WTC11 (cell line): ENCODE data around the gene PKMYT1.

Experiments
- GABPB1 ChIP-seq: sonication (generic); formaldehyde crosslinking; IDR thresholded peaks from 2 replicates; pipeline ENCODE4 v1.8.1; 2023; ENCODE audit warnings: mild to moderate bottlenecking, missing genetic modification reagents
- IRF2 ChIP-seq: sonication (generic); formaldehyde crosslinking; IDR thresholded peaks from 2 replicates; pipeline ENCODE4 v1.8.0; 2022; ENCODE audit warnings: low read depth, missing genetic modification reagents, borderline replicate concordance
- JAZF1 ChIP-seq: fragments of 250-450 bp; sonication (Bioruptor Pico); IDR thresholded peaks from 2 replicates; pipeline ENCODE4 v1.9.0; 2021; ENCODE audit warnings: moderate library complexity, mild to moderate bottlenecking, inconsistent platforms
- NR3C1 ChIP-seq: sonication (generic); formaldehyde crosslinking; conservative IDR thresholded peaks from 2 replicates; pipeline ENCODE4 v1.8.1; 2023; ENCODE audit warnings: low read depth, mild to moderate bottlenecking, missing genetic modification reagents
- SP1 ChIP-seq: sonication (generic); formaldehyde crosslinking; conservative IDR thresholded peaks from 2 replicates; pipeline ENCODE4 v1.8.1; 2022; ENCODE audit warnings: missing genetic modification reagents
- TEAD1 ChIP-seq: sonication (generic); formaldehyde crosslinking; IDR thresholded peaks from 2 replicates; pipeline ENCODE4 v1.8.0; 2022; ENCODE audit warnings: mild to moderate bottlenecking, missing genetic modification reagents
- ZNF263 ChIP-seq: sonication (generic); formaldehyde crosslinking; IDR thresholded peaks from 2 replicates; pipeline ENCODE4 v1.8.1; 2022; ENCODE audit warnings: low read depth, mild to moderate bottlenecking, moderate library complexity, missing genetic modification reagents
- TF ChIP-seq, protein P1 (sequence below): fragments of 200-600 bp; IDR thresholded peaks from 2 replicates; pipeline ENCODE4 v1.8.0; 2022; ENCODE audit warnings: antibody characterized with exemption
- TF ChIP-seq, protein P2 (sequence below): sonication (generic); formaldehyde crosslinking; IDR thresholded peaks from 2 replicates; pipeline ENCODE4 v1.8.1; 2023; ENCODE audit warnings: mild to moderate bottlenecking, missing genetic modification reagents, moderate library complexity
- TF ChIP-seq, protein P3 (sequence below): sonication (generic); formaldehyde crosslinking; conservative IDR thresholded peaks from 2 replicates; pipeline ENCODE4 v1.8.1; 2022; ENCODE audit warnings: mild to moderate bottlenecking, missing genetic modification reagents
- TF ChIP-seq, protein P4 (sequence below): sonication (generic); formaldehyde crosslinking; IDR thresholded peaks from 2 replicates; pipeline ENCODE4 v1.8.0; 2022; ENCODE audit warnings: mild to moderate bottlenecking, missing genetic modification reagents

DNA sequence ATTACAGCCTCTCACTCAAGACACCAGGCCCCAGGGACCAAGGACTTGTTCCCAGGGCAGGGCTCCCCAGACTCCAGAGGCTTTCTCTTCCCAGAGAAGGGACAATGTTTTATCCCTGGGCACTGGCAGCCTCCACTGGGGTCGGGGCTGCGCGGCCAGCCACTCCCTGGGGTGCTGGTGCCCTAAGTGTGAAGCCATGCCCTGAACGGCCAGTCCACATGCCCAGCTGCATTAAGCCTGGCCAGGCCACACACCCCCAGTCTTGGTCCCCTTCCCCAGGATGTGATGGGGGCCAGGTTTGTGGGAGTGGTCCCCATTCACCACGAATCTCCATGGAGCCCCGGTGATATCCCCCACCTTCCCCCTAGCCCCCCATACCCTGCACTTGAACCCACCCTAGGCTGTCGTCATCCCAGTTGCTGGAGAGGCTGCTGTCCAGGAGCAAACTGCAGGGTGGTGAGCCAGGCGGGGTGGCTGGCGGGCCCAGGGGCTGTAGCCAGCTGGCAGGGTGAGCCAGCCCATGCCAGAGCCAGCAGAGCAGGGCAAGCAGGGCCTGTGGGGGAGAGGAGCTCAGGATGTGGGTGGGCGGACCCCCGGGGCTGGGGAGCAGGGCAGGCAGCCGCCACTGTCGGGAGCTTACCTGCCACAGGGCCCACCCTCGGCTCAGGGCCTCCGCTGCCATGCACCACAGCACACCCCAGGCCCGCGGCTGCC lies 6.5 kb downstream of the PKMYT1 start:
- TF ChIP-seq, protein P1, sequence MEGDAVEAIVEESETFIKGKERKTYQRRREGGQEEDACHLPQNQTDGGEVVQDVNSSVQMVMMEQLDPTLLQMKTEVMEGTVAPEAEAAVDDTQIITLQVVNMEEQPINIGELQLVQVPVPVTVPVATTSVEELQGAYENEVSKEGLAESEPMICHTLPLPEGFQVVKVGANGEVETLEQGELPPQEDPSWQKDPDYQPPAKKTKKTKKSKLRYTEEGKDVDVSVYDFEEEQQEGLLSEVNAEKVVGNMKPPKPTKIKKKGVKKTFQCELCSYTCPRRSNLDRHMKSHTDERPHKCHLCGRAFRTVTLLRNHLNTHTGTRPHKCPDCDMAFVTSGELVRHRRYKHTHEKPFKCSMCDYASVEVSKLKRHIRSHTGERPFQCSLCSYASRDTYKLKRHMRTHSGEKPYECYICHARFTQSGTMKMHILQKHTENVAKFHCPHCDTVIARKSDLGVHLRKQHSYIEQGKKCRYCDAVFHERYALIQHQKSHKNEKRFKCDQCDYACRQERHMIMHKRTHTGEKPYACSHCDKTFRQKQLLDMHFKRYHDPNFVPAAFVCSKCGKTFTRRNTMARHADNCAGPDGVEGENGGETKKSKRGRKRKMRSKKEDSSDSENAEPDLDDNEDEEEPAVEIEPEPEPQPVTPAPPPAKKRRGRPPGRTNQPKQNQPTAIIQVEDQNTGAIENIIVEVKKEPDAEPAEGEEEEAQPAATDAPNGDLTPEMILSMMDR = no peak
- TF ChIP-seq, protein P2, sequence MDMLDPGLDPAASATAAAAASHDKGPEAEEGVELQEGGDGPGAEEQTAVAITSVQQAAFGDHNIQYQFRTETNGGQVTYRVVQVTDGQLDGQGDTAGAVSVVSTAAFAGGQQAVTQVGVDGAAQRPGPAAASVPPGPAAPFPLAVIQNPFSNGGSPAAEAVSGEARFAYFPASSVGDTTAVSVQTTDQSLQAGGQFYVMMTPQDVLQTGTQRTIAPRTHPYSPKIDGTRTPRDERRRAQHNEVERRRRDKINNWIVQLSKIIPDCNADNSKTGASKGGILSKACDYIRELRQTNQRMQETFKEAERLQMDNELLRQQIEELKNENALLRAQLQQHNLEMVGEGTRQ (CRISPR knock-in tag) = no peak
- TF ChIP-seq JAZF1 (CRISPR knock-in tag) (no peak), TEAD1 (no peak), SP1 (CRISPR knock-in tag) (no peak), NR3C1 (no peak), IRF2 (CRISPR knock-in tag) (no peak), GABPB1 (CRISPR knock-in tag) (no peak), ZNF263 (CRISPR knock-in tag) (no peak)
- TF ChIP-seq, protein P3, sequence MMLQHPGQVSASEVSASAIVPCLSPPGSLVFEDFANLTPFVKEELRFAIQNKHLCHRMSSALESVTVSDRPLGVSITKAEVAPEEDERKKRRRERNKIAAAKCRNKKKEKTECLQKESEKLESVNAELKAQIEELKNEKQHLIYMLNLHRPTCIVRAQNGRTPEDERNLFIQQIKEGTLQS = no peak
- TF ChIP-seq, protein P4, sequence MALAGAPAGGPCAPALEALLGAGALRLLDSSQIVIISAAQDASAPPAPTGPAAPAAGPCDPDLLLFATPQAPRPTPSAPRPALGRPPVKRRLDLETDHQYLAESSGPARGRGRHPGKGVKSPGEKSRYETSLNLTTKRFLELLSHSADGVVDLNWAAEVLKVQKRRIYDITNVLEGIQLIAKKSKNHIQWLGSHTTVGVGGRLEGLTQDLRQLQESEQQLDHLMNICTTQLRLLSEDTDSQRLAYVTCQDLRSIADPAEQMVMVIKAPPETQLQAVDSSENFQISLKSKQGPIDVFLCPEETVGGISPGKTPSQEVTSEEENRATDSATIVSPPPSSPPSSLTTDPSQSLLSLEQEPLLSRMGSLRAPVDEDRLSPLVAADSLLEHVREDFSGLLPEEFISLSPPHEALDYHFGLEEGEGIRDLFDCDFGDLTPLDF (CRISPR knock-in tag) = no peak
